ENCODE results near the gene PTGES. TPM values are rescaled to one million over a fixed set of nuclear protein-coding genes. Genes with fewer than 3 reads are reported as not detected.

The PTGES gene
- polyA plus RNA-seq, 1 experiment: 17.0 TPM

DNA sequence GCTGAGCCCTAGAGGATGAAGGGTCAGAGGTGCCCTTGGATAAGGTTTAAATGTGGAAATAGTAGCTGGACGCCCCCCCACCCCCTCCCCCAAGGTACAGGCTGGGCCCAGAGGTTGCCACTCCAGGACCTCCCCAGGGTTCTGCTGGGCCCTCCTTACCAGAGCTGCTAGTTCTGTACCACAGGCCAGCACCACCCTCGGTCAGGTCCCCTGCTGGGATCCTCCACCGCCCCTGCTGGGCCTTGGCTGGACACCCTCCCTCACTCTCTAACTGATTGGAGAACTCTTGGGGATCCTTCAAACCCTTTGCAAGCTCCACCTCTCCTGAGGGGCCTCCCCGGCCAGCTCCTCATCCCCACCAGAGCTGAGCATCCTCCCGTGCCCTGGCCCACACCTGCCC is 34.9 kb downstream of the PTGES start:
- Histone ChIP-seq H3K27me3 (ENCODE audit: control insufficient read depth, insufficient read depth, low read length) (no peaks in the 10 kb centered on the region), H3K4me3 (ENCODE audit: low read depth, low read length) (no peak overlapping the region), H3K9me3 (ENCODE audit: control insufficient read depth, insufficient read depth, low read length) (no peaks in the 10 kb centered on the region; the same call in 1 of the 2 replicates), H3K27ac (ENCODE audit: low read depth, low read length) (no peak overlapping the region)
- DNase-seq (ENCODE audit: low read depth, low spot score): no peak
- ChIA-PET CTCF (interaction anchor here (0.5 to 1.4 kb wide), 2 partner anchors 8 to 106 kb away, joined by 6 to 7 read pairs; no protein-coding TSS in a partner anchor), POLR2A (no interaction called here)
- TF ChIP-seq, protein P1, sequence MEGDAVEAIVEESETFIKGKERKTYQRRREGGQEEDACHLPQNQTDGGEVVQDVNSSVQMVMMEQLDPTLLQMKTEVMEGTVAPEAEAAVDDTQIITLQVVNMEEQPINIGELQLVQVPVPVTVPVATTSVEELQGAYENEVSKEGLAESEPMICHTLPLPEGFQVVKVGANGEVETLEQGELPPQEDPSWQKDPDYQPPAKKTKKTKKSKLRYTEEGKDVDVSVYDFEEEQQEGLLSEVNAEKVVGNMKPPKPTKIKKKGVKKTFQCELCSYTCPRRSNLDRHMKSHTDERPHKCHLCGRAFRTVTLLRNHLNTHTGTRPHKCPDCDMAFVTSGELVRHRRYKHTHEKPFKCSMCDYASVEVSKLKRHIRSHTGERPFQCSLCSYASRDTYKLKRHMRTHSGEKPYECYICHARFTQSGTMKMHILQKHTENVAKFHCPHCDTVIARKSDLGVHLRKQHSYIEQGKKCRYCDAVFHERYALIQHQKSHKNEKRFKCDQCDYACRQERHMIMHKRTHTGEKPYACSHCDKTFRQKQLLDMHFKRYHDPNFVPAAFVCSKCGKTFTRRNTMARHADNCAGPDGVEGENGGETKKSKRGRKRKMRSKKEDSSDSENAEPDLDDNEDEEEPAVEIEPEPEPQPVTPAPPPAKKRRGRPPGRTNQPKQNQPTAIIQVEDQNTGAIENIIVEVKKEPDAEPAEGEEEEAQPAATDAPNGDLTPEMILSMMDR (IDR thresholded peaks at IDR 0.05; ENCODE audit: low read depth, low read length): no peak

- Histone ChIP-seq H3K9me3 (ENCODE audit: control insufficient read depth, insufficient read depth, low read length) (no peaks in the 10 kb centered on the region; the same call in 1 of the 2 replicates), H3K27ac (ENCODE audit: low read depth, low read length) (no peak overlapping the region), H3K27me3 (ENCODE audit: control insufficient read depth, insufficient read depth, low read length) (no peaks in the 10 kb centered on the region), H3K4me3 (ENCODE audit: low read depth, low read length) (no peak overlapping the region)
- POLR2A ChIA-PET: no interaction called here
- TF ChIP-seq, protein P1 (IDR thresholded peaks at IDR 0.05; ENCODE audit: low read depth, low read length): no peak
- CTCF ChIA-PET: interaction anchor here (0.7 to 5.0 kb wide), 2 partner anchors 10 to 22 kb away, joined by 4 to 34 read pairs; no protein-coding TSS in a partner anchor
- no peak for DNase-seq (ENCODE audit: low read depth, low spot score)
Observed at GRCh38 chr9:129716091-129716490, 36.8 kb downstream of the PTGES start.

GRCh38 chr9:129714511-129715061 is 38.3 kb downstream of the PTGES start:
- Histone ChIP-seq H3K27me3 (ENCODE audit: control insufficient read depth, insufficient read depth, low read length) (no peaks in the 10 kb centered on the region), H3K4me3 (ENCODE audit: low read depth, low read length) (no peak overlapping the region), H3K27ac (ENCODE audit: low read depth, low read length) (no peak overlapping the region), H3K9me3 (ENCODE audit: control insufficient read depth, insufficient read depth, low read length) (no peaks in the 10 kb centered on the region; the same call in 1 of the 2 replicates)
- POLR2A ChIA-PET: no interaction called here
- CTCF ChIA-PET: interaction anchor here (5.0 kb wide), 1 partner anchor 12 kb away, joined by 34 read pairs; no protein-coding TSS in a partner anchor
- no peak for DNase-seq (ENCODE audit: low read depth, low spot score)
- TF ChIP-seq, protein P1 (IDR thresholded peaks at IDR 0.05; ENCODE audit: low read depth, low read length): no peak

DNA sequence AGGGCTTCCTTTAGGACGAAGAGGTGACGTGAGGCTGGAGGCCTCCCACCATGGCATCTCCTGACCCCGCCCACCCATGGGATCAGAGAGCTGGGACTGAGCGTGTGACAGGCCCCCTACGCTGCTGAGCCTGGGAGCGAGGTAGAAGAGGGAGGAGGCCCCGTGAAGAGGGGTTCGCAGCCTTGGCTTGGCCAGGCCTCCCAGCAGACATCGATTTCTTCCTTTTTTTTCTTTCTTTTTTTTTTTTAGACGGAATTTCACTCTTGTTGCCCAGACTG is 39.5 kb downstream of the PTGES start:
- Histone ChIP-seq H3K27me3 (ENCODE audit: control insufficient read depth, insufficient read depth, low read length) (no peaks in the 10 kb centered on the region), H3K27ac (ENCODE audit: low read depth, low read length) (peak overlapping the region; percentile 95), H3K4me3 (ENCODE audit: low read depth, low read length) (no peak overlapping the region), H3K9me3 (ENCODE audit: control insufficient read depth, insufficient read depth, low read length) (no peaks in the 10 kb centered on the region; the same call in 1 of the 2 replicates)
- POLR2A ChIA-PET: interaction anchor here (2.0 to 2.1 kb wide), 3 partner anchors 11 to 64 kb away, joined by 4 to 20 read pairs (median 10); no protein-coding TSS in a partner anchor
- no peak for DNase-seq (ENCODE audit: low read depth, low spot score)
- TF ChIP-seq, protein P1 (IDR thresholded peaks at IDR 0.05; ENCODE audit: low read depth, low read length): no peak
- CTCF ChIA-PET: interaction anchor here (1.0 to 5.0 kb wide), 3 partner anchors 13 to 46 kb away, joined by 3 to 34 read pairs (median 8); no protein-coding TSS in a partner anchor

GRCh38 chr9:129712634-129713401 is 40.0 kb downstream of the PTGES start:
- H3K27me3 ChIP-seq (ENCODE audit: control insufficient read depth, insufficient read depth, low read length): no peaks in the 10 kb centered on the region
- peak overlapping the region; percentile 95 for H3K27ac ChIP-seq (ENCODE audit: low read depth, low read length)
- POLR2A ChIA-PET: interaction anchor here (0.5 to 2.1 kb wide), 6 partner anchors 10 to 292 kb away, joined by 4 to 20 read pairs (median 6); partner anchors contain the start of gene PRRX2
- TF ChIP-seq, protein P1 (IDR thresholded peaks at IDR 0.05; ENCODE audit: low read depth, low read length): 0 out of 2 replicates have a peak, but pooled peaks have one; percentile 10
- DNase-seq (ENCODE audit: low read depth, low spot score): peak; percentile 41
- H3K9me3 ChIP-seq (ENCODE audit: control insufficient read depth, insufficient read depth, low read length): no peaks in the 10 kb centered on the region; the same call in 1 of the 2 replicates
- CTCF ChIA-PET: interaction anchor here (1.0 to 5.0 kb wide), 4 partner anchors 13 to 63 kb away, joined by 3 to 34 read pairs (median 6); no protein-coding TSS in a partner anchor
- peak overlapping the region; percentile 36 for H3K4me3 ChIP-seq (ENCODE audit: low read depth, low read length)

Measured in AG04450 (cell line).